Endodermal cell (in vitro differentiated cells): Measurements from ENCODE around the gene RELT. TPM values are rescaled to one million over a fixed set of nuclear protein-coding genes. Genes with fewer than 3 reads are reported as not detected.

Experiments
- DNase-seq: peaks from one replicate; pipeline ENCODE4 v3.0.0-alpha.2; 2017
- H3K27ac ChIP-seq: 2 replicates; pipeline ENCODE4 v1.5.1; 2013; ENCODE audit warnings: mild to moderate bottlenecking, low read depth, low read length, moderate library complexity
- H3K27me3 ChIP-seq: 2 replicates; pipeline ENCODE4 v1.6.1; 2013; ENCODE audit warnings: mild to moderate bottlenecking, low read length, moderate library complexity; ENCODE audit not compliant: insufficient read depth, control insufficient read depth, poor library complexity, severe bottlenecking
- H3K36me3 ChIP-seq: 2 replicates; pipeline ENCODE4 v1.7.0; 2013; ENCODE audit warnings: mild to moderate bottlenecking, low read length, moderate library complexity; ENCODE audit not compliant: control insufficient read depth, insufficient read depth
- H3K4me1 ChIP-seq: one replicate; pipeline ENCODE4 v1.7.0; 2013; ENCODE audit warnings: low read length; ENCODE audit not compliant: control insufficient read depth, insufficient read depth
- H3K4me3 ChIP-seq: 2 replicates; pipeline ENCODE4 v1.5.1; 2013; ENCODE audit warnings: mild to moderate bottlenecking, low read length, moderate library complexity
- H3K9ac ChIP-seq: 2 replicates; pipeline ENCODE4 v1.6.1; 2013; ENCODE audit warnings: mild to moderate bottlenecking, low read length, moderate library complexity; ENCODE audit not compliant: poor library complexity, severe bottlenecking; ENCODE audit errors: extremely low read depth
- H3K9me3 ChIP-seq: 2 replicates; pipeline ENCODE4 v1.6.1; 2013; ENCODE audit warnings: mild to moderate bottlenecking, low read length, moderate library complexity; ENCODE audit not compliant: control insufficient read depth
- H3K27ac Mint-ChIP-seq: 2 replicates; pipeline ENCODE4 v1.8.0; 2020; ENCODE audit warnings: mixed read lengths
- H3K27me3 Mint-ChIP-seq: 2 replicates; pipeline ENCODE4 v1.8.0; 2021; ENCODE audit warnings: mild to moderate bottlenecking, mixed read lengths; ENCODE audit not compliant: insufficient read depth
- H3K36me3 Mint-ChIP-seq: 2 replicates; pipeline ENCODE4 v1.8.0; 2020; ENCODE audit warnings: low read depth, mixed read lengths
- H3K4me1 Mint-ChIP-seq: 2 replicates; pipeline ENCODE4 v1.8.0; 2020; ENCODE audit warnings: mixed read lengths
- H3K4me3 Mint-ChIP-seq: 2 replicates; pipeline ENCODE4 v1.8.0; 2020; ENCODE audit warnings: mild to moderate bottlenecking, moderate library complexity, mixed read lengths
- H3K9me3 Mint-ChIP-seq: 2 replicates; pipeline ENCODE4 v1.8.0; 2020; ENCODE audit warnings: mild to moderate bottlenecking, mixed read lengths
- WGBS, 2 experiments: methylation state at CpG; one replicate each; pipeline versions ENCODE4 v1.1.5 to v1.1.7; 2013; ENCODE audit warnings: missing lambda C conversion rate in 2 of 2, mixed read lengths in 1 of 2; ENCODE audit not compliant: insufficient coverage in 1 of 2, insufficient read length in 1 of 2; 5-methylcytosine and 5-hydroxymethylcytosine counted together
- total RNA-seq, 2 donors: library from RNA; stranded (reverse); fragmentation: NEBNext Ultra II Directional in 1 of 2; extraction: Animal tissue kit (Norgen Biotek cat#: 25700) in 1 of 2; gene quantifications; 2 replicates in 1 of 2; 3 replicates in 1 of 2; pipeline ENCODE4 v1.2.1, GENCODE V29; 2021
- TF ChIP-seq, protein P1 (sequence below): fragments of 200-600 bp; sonication (generic); conservative IDR thresholded peaks from 2 replicates; pipeline ENCODE4 v1.5.0; 2021; ENCODE audit warnings: antibody characterized with exemption, mild to moderate bottlenecking

The RELT gene
- total RNA-seq, 2 donors from 2014 or later: 6.9 to 8.9 TPM

DNA sequence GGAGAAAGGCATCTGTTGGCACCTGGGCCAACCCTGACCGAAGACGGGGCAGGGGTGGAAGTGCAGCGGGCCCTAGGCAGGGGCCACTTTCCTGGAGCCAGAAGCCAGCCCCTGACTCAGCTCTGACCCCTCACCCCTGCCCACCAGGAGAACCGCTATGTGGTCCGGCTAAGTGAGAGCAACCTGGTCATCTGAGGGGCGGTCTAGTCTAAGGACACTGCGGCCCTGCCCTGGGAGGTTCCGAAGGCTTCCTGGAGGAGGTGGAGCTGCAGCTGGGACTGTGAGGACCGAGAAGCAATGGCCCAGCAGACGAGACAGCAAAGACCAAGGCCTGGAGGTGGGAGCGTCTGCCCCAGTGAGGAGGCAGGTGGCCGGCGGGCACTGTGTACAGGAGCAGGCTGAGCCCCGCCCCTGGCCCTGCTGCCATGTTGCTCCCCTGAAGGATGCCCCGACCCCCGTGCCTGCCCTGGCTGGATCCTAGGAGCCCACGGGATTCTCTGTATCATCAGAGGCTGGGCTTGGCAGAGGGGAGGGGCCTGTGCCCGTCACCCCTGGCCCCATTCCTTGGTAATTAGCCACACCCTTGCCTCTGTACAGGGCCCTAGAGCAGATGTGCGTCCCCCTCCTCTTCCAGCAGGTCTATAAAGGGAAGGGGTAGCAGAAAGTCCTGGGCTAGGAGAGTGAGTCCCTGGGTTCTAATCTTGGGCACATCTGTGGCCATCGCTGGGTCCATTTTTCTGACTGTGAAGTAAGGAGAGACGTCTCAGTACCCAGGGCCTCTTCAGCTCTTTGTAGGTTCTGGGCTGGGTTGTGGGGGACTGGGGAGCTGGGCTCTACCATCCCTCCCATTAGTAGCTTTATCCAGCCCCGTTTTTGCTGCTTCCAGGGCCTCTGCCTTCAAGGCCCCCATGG lies 19.4 kb downstream of the RELT start:
- TF ChIP-seq, protein P1, sequence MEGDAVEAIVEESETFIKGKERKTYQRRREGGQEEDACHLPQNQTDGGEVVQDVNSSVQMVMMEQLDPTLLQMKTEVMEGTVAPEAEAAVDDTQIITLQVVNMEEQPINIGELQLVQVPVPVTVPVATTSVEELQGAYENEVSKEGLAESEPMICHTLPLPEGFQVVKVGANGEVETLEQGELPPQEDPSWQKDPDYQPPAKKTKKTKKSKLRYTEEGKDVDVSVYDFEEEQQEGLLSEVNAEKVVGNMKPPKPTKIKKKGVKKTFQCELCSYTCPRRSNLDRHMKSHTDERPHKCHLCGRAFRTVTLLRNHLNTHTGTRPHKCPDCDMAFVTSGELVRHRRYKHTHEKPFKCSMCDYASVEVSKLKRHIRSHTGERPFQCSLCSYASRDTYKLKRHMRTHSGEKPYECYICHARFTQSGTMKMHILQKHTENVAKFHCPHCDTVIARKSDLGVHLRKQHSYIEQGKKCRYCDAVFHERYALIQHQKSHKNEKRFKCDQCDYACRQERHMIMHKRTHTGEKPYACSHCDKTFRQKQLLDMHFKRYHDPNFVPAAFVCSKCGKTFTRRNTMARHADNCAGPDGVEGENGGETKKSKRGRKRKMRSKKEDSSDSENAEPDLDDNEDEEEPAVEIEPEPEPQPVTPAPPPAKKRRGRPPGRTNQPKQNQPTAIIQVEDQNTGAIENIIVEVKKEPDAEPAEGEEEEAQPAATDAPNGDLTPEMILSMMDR: no peak
- Mint-ChIP-seq H3K27me3 (no peaks in the 10 kb centered on the region), H3K27ac (no peak overlapping the region), H3K4me1 (peaks cover 4% of the 10 kb centered on the region), H3K4me3 (no peak overlapping the region), H3K9me3 (no peaks in the 10 kb centered on the region), H3K36me3 (no peaks in the 10 kb centered on the region)
- peak; percentile 48 for DNase-seq
- Histone ChIP-seq H3K4me3 (no peak overlapping the region), H3K36me3 (no peaks in the 10 kb centered on the region), H3K9ac (no peak overlapping the region), H3K4me1 (no peaks in the 10 kb centered on the region), H3K27me3 (no peaks in the 10 kb centered on the region), H3K9me3 (no peaks in the 10 kb centered on the region), H3K27ac (no peak overlapping the region)
- WGBS, 2 experiments: 87 to 90% methylated on average over 18 to 22 of the region's 22 CpGs

DNA sequence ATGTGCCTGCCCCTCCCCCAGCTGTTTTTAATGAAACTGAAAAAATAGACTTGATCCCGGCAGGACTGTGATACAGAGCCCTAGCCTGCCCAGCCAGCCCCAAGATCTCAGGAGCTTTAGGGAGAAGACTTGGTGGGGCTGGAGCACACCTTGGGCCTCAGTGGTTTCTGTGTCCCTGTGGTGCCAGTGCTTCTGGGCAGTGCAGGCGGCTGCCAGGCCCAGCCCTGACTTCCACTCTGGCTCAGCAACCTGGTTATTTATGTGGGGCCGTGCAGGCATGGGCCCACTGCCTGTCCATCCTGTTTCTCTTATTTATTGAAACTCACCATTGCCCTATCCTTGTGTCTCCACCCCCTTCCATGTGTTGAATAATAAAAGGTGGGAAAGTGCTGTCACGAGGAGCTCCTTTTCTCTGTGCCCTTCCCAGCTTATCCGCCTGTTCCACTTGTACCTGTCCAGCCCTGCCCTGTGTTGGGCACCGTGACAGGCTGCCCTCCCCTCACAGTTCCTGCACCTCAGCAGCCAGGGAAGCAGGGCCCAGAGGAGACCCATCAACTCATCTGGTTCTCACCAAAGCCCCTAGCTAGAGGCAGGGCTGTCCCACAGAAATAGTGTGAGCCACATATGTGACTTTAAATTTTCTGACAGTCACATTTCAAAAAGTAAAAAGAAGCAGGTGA lies 20.2 kb downstream of the RELT start:
- Histone ChIP-seq H3K27me3 (no peaks in the 10 kb centered on the region), H3K9ac (no peak overlapping the region), H3K4me3 (no peak overlapping the region), H3K9me3 (no peaks in the 10 kb centered on the region), H3K27ac (no peak overlapping the region), H3K4me1 (no peaks in the 10 kb centered on the region), H3K36me3 (no peaks in the 10 kb centered on the region)
- Mint-ChIP-seq H3K27me3 (no peaks in the 10 kb centered on the region), H3K4me1 (peaks cover 4% of the 10 kb centered on the region), H3K36me3 (no peaks in the 10 kb centered on the region), H3K4me3 (no peak overlapping the region), H3K9me3 (no peaks in the 10 kb centered on the region), H3K27ac (no peak overlapping the region)
- 90 to 100% methylated on average over 3 to 6 of the region's 6 CpGs for WGBS, 2 experiments
- TF ChIP-seq, protein P1: no peak
- DNase-seq: no peak

DNA sequence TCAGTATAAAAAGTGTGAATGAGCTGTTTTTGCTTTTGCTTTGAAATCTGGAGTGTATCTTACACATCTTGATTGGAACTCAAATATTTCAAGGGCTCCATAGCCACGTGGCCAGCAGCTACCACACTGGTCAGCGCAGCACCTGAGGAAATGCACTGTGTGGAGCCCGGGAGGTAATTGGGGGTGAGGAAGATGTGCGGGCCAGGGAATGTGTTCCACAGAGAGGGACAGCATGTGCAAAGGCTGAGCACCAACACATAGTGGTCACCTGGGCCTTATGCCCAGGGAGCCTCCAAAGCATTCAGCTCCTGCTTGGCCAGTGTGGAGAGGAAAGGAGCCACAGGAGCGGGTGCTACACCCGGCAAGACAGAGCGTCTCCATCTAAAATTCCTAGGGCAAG lies 20.8 kb downstream of the RELT start:
- Histone ChIP-seq H3K27me3 (no peaks in the 10 kb centered on the region), H3K36me3 (no peaks in the 10 kb centered on the region), H3K9ac (no peak overlapping the region), H3K4me1 (peaks cover under 1% of the 10 kb centered on the region), H3K4me3 (no peak overlapping the region), H3K9me3 (no peaks in the 10 kb centered on the region), H3K27ac (no peak overlapping the region)
- Mint-ChIP-seq H3K4me3 (no peak overlapping the region), H3K27ac (no peak overlapping the region), H3K36me3 (no peaks in the 10 kb centered on the region), H3K27me3 (no peaks in the 10 kb centered on the region), H3K9me3 (no peaks in the 10 kb centered on the region), H3K4me1 (peaks cover 4% of the 10 kb centered on the region)
- TF ChIP-seq, protein P1: no peak
- 94 to 100% methylated on average over 1 to 7 of the region's 7 CpGs for WGBS, 2 experiments
- no peak for DNase-seq
